ENCODE measurements around the gene NUP133.

DNA sequence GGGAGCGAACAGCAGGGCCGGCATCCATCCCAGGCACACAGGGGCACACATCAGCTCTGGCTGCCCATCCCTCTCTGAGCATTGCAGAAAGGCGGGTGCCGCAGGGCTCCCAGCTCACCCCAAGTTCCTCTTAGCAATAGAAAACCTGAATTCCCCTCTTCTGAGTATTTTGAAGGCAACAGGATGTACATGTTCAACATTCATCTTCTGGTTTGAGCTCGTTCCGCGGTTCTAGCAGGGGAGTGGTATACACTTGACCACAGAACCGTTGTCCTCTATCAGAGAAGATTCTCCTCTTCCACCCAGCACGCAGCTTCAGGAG is 97.8 kb downstream of the NUP133 start:
- TF ChIP-seq POLR2A (IDR thresholded peaks at IDR 0.05), result no peak
- TF ChIP-seq, protein P1, sequence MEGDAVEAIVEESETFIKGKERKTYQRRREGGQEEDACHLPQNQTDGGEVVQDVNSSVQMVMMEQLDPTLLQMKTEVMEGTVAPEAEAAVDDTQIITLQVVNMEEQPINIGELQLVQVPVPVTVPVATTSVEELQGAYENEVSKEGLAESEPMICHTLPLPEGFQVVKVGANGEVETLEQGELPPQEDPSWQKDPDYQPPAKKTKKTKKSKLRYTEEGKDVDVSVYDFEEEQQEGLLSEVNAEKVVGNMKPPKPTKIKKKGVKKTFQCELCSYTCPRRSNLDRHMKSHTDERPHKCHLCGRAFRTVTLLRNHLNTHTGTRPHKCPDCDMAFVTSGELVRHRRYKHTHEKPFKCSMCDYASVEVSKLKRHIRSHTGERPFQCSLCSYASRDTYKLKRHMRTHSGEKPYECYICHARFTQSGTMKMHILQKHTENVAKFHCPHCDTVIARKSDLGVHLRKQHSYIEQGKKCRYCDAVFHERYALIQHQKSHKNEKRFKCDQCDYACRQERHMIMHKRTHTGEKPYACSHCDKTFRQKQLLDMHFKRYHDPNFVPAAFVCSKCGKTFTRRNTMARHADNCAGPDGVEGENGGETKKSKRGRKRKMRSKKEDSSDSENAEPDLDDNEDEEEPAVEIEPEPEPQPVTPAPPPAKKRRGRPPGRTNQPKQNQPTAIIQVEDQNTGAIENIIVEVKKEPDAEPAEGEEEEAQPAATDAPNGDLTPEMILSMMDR (IDR thresholded peaks at IDR 0.05), result no peak
